HEK293 (cell line): ENCODE results near the gene KLF16.

Experiments used
- ELK4 ChIP-seq: IDR thresholded peaks from 2 replicates; pipeline ENCODE4 v1.6.1; 2011; ENCODE audit warnings: mild to moderate bottlenecking, low read depth, low read length, borderline replicate concordance
- GLIS1 ChIP-seq: fragments of 450-650 bp; formaldehyde crosslinking; IDR thresholded peaks from 2 replicates; pipeline ENCODE4 v1.5.1; 2016; ENCODE audit warnings: missing biosample characterization, missing genetic modification characterization
- SCRT1 ChIP-seq: fragments of 450-650 bp; formaldehyde crosslinking; IDR thresholded peaks from 2 replicates; pipeline ENCODE4 v1.5.1; 2016; ENCODE audit warnings: missing biosample characterization, missing genetic modification characterization, borderline replicate concordance
- YY1 ChIP-seq: fragments of 450-650 bp; formaldehyde crosslinking; IDR thresholded peaks from 2 replicates; pipeline ENCODE4 v1.5.1; 2018; ENCODE audit warnings: missing biosample characterization, missing genetic modification characterization
- YY2 ChIP-seq: fragments of 450-650 bp; formaldehyde crosslinking; IDR thresholded peaks from 2 replicates; pipeline ENCODE4 v1.5.1; 2016; ENCODE audit warnings: missing biosample characterization, missing genetic modification characterization
- ZFHX2 ChIP-seq: fragments of 450-650 bp; formaldehyde crosslinking; conservative IDR thresholded peaks from 2 replicates; pipeline ENCODE4 v1.5.1; 2016; ENCODE audit warnings: missing biosample characterization, missing genetic modification characterization
- ZNF121 ChIP-seq: fragments of 450-650 bp; formaldehyde crosslinking; IDR thresholded peaks from 2 replicates; pipeline ENCODE4 v1.5.1; 2016; ENCODE audit warnings: missing biosample characterization, missing genetic modification characterization
- ZNF132 ChIP-seq: fragments of 450-650 bp; formaldehyde crosslinking; IDR thresholded peaks from 2 replicates; pipeline ENCODE4 v1.5.1; 2017; ENCODE audit warnings: missing biosample characterization, missing genetic modification characterization, borderline replicate concordance
- ZNF140 ChIP-seq: fragments of 450-650 bp; formaldehyde crosslinking; IDR thresholded peaks from 2 replicates; pipeline ENCODE4 v1.5.1; 2016; ENCODE audit warnings: missing biosample characterization, missing genetic modification characterization
- ZNF155 ChIP-seq: fragments of 450-650 bp; formaldehyde crosslinking; IDR thresholded peaks from 2 replicates; pipeline ENCODE4 v1.5.1; 2016; ENCODE audit warnings: missing biosample characterization, missing genetic modification characterization
- ZNF175 ChIP-seq: fragments of 450-650 bp; formaldehyde crosslinking; IDR thresholded peaks from 2 replicates; pipeline ENCODE4 v1.5.1; 2016; ENCODE audit warnings: missing biosample characterization, missing genetic modification characterization
- ZNF18 ChIP-seq: fragments of 450-650 bp; formaldehyde crosslinking; IDR thresholded peaks from 2 replicates; pipeline ENCODE4 v1.5.1; 2016; ENCODE audit warnings: missing biosample characterization, missing genetic modification characterization
- ZNF202 ChIP-seq: fragments of 450-650 bp; formaldehyde crosslinking; IDR thresholded peaks from 2 replicates; pipeline ENCODE4 v1.5.1; 2016; ENCODE audit warnings: missing biosample characterization, missing genetic modification characterization, borderline replicate concordance
- ZNF274 ChIP-seq, 2 experiments: fragments of 200-500 bp in 1 of 2; fragments of 450-650 bp in 1 of 2; sonication (Bioruptor generic) in 1 of 2; formaldehyde crosslinking in 1 of 2; IDR thresholded peaks; 2 replicates each; pipeline versions ENCODE4 v1.5.1 to v1.6.1; 2014 to 2016; ENCODE audit warnings: borderline replicate concordance in 1 of 2, inconsistent platforms in 1 of 2, low read length in 1 of 2, missing biosample characterization in 1 of 2, missing genetic modification characterization in 1 of 2
- ZNF292 ChIP-seq: fragments of 450-650 bp; formaldehyde crosslinking; IDR thresholded peaks from 2 replicates; pipeline ENCODE4 v1.5.1; 2016; ENCODE audit warnings: low read depth, missing biosample characterization, missing genetic modification characterization, borderline replicate concordance
- ZNF302 ChIP-seq: fragments of 450-650 bp; formaldehyde crosslinking; IDR thresholded peaks from 2 replicates; pipeline ENCODE4 v1.5.1; 2016; ENCODE audit warnings: missing biosample characterization, missing genetic modification characterization, low read depth
- ZNF324 ChIP-seq: fragments of 450-650 bp; formaldehyde crosslinking; IDR thresholded peaks from 2 replicates; pipeline ENCODE4 v1.5.1; 2016; ENCODE audit warnings: missing biosample characterization, missing genetic modification characterization
- ZNF362 ChIP-seq: fragments of 450-650 bp; formaldehyde crosslinking; IDR thresholded peaks from 2 replicates; pipeline ENCODE4 v1.5.1; 2016; ENCODE audit warnings: missing biosample characterization, missing genetic modification characterization
- ZNF423 ChIP-seq: fragments of 450-650 bp; formaldehyde crosslinking; IDR thresholded peaks from 2 replicates; pipeline ENCODE4 v1.5.1; 2016; ENCODE audit warnings: missing biosample characterization, missing genetic modification characterization
- ZNF48 ChIP-seq: fragments of 450-650 bp; formaldehyde crosslinking; IDR thresholded peaks from 2 replicates; pipeline ENCODE4 v1.5.1; 2016; ENCODE audit warnings: missing biosample characterization, missing genetic modification characterization
- ZNF530 ChIP-seq: fragments of 450-650 bp; formaldehyde crosslinking; IDR thresholded peaks from 2 replicates; pipeline ENCODE4 v1.5.1; 2016; ENCODE audit warnings: low read depth, missing biosample characterization, missing genetic modification characterization
- ZNF549 ChIP-seq: fragments of 450-650 bp; IDR thresholded peaks from 2 replicates; pipeline ENCODE4 v1.5.1; 2018; ENCODE audit warnings: missing biosample characterization, missing genetic modification characterization, mild to moderate bottlenecking, inconsistent platforms, moderate library complexity
- ZNF561 ChIP-seq: fragments of 450-650 bp; IDR thresholded peaks from 2 replicates; pipeline ENCODE4 v1.5.1; 2018; ENCODE audit warnings: missing biosample characterization, missing genetic modification characterization, borderline replicate concordance
- ZNF580 ChIP-seq: fragments of 450-650 bp; formaldehyde crosslinking; IDR thresholded peaks from 2 replicates; pipeline ENCODE4 v1.5.1; 2016; ENCODE audit warnings: missing biosample characterization, missing genetic modification characterization
- ZNF639 ChIP-seq: fragments of 450-650 bp; formaldehyde crosslinking; IDR thresholded peaks from 2 replicates; pipeline ENCODE4 v1.5.1; 2016; ENCODE audit warnings: missing biosample characterization, missing genetic modification characterization
- ZNF704 ChIP-seq: fragments of 450-650 bp; formaldehyde crosslinking; IDR thresholded peaks from 2 replicates; pipeline ENCODE4 v1.5.1; 2016; ENCODE audit warnings: missing biosample characterization, missing genetic modification characterization
- ZNF707 ChIP-seq: fragments of 450-650 bp; formaldehyde crosslinking; IDR thresholded peaks from 2 replicates; pipeline ENCODE4 v1.5.1; 2016; ENCODE audit warnings: missing biosample characterization, missing genetic modification characterization
- ZNF830 ChIP-seq: fragments of 450-650 bp; IDR thresholded peaks from 2 replicates; pipeline ENCODE4 v1.5.0; 2018; ENCODE audit warnings: missing biosample characterization, missing genetic modification characterization, low read depth, mild to moderate bottlenecking, moderate library complexity
- ZNF843 ChIP-seq: fragments of 450-650 bp; formaldehyde crosslinking; IDR thresholded peaks from 2 replicates; pipeline ENCODE4 v1.5.1; 2016; ENCODE audit warnings: missing biosample characterization, missing genetic modification characterization
- ZSCAN16 ChIP-seq: fragments of 450-650 bp; formaldehyde crosslinking; IDR thresholded peaks from 2 replicates; pipeline ENCODE4 v1.5.1; 2016; ENCODE audit warnings: missing biosample characterization, missing genetic modification characterization
- ZSCAN5A ChIP-seq: fragments of 450-650 bp; formaldehyde crosslinking; IDR thresholded peaks from 2 replicates; pipeline ENCODE4 v1.5.1; 2016; ENCODE audit warnings: missing biosample characterization, missing genetic modification characterization
- ZXDB ChIP-seq: fragments of 450-650 bp; formaldehyde crosslinking; IDR thresholded peaks from 2 replicates; pipeline ENCODE4 v1.5.1; 2016; ENCODE audit warnings: missing biosample characterization, missing genetic modification characterization

The KLF16 gene

GRCh38 chr19:1875646-1876495 lies 12.5 kb upstream of the KLF16 start (continued):
- peak; percentile 79; the same call in 1 of the 2 replicates for TF ChIP-seq ELK4
- TF ChIP-seq ZXDB (tag by site-specific recombination), result peak; percentile 82
- no peak for TF ChIP-seq ZNF580 (tag by site-specific recombination)
- TF ChIP-seq ZNF302, result no peak
- TF ChIP-seq ZNF292 (tag by site-specific recombination), result no peak
- TF ChIP-seq ZSCAN5A (tag by site-specific recombination), result peak; percentile 63
- TF ChIP-seq SCRT1 (tag by site-specific recombination), result no peak
- no peak for TF ChIP-seq ZNF707 (tag by site-specific recombination)
- no peak for TF ChIP-seq ZNF18 (tag by site-specific recombination)
- no peak; the same call in 1 of the 2 replicates for TF ChIP-seq ZFHX2 (tag by site-specific recombination)
- TF ChIP-seq ZNF530, result no peak
- no peak for TF ChIP-seq ZSCAN16 (tag by site-specific recombination)
- no peak for TF ChIP-seq ZNF48
- no peak for TF ChIP-seq YY1 (tag by site-specific recombination)
- TF ChIP-seq ZNF549 (tag by site-specific recombination), result no peak
- TF ChIP-seq ZNF561 (tag by site-specific recombination), result no peak; the same call in 1 of the 2 replicates
- TF ChIP-seq ZNF362 (tag by site-specific recombination), result no peak
- TF ChIP-seq ZNF121, result no peak
- no peak for TF ChIP-seq ZNF830 (tag by site-specific recombination)
- no peak for TF ChIP-seq ZNF175 (tag by site-specific recombination)
- peak; percentile 64 for TF ChIP-seq ZNF843 (tag by site-specific recombination)
- TF ChIP-seq ZNF423, result no peak
- no peak for TF ChIP-seq ZNF704 (tag by site-specific recombination)
- TF ChIP-seq ZNF132 (tag by site-specific recombination), result no peak
- TF ChIP-seq ZNF324 (tag by site-specific recombination), result no peak
- peak; percentile 58 for TF ChIP-seq GLIS1 (tag by site-specific recombination)
- TF ChIP-seq ZNF155 (tag by site-specific recombination), result no peak
- TF ChIP-seq YY2 (tag by site-specific recombination), result no peak; the same call in 1 of the 2 replicates
- no peak for TF ChIP-seq ZNF639 (tag by site-specific recombination)
- no peak for TF ChIP-seq ZNF140 (tag by site-specific recombination)
- no peak for TF ChIP-seq ZNF274 (IDR thresholded peaks at IDR 0.05; ENCODE audit: low read length)
- no peak for TF ChIP-seq ZNF274 (tag by site-specific recombination; IDR thresholded peaks at IDR 0.05; ENCODE audit: borderline replicate concordance)
- no peak for TF ChIP-seq ZNF202
